Stomach (tissue), 9 donors: ENCODE data around the gene FNDC11. TPM values are rescaled to one million over a fixed set of nuclear protein-coding genes. Genes with fewer than 3 reads are reported as not detected.
"Not testable (repeated sequence)": the region's sequence is repeated elsewhere in the genome, so short reads cannot be mapped to it uniquely, and the experiment has no call there.

Source experiments
- DNase-seq, 2 donors: peaks; one replicate each; pipeline versions ENCODE4 v3.0.0 to v3.0.0-alpha.2; 2013 to 2019
- H3K27ac ChIP-seq, 5 donors: fragments of 200-600 bp in 4 of 5; sonication (generic) in 4 of 5; one replicate each; pipeline ENCODE4 v1.5.1; 2013 to 2019; ENCODE audit warnings: mild to moderate bottlenecking in 1 of 5, moderate library complexity in 1 of 5
- H3K27me3 ChIP-seq, 3 donors: fragments of 200-600 bp; sonication (generic); one replicate each; pipeline ENCODE4 v1.5.1; 2017 to 2019; ENCODE audit warnings: mixed run types in 1 of 3
- H3K36me3 ChIP-seq, 4 donors: fragments of 200-600 bp; sonication (generic); 1 replicate in 3 of 4; 2 replicates in 1 of 4; pipeline ENCODE4 v1.5.1; 2016 to 2019
- H3K4me1 ChIP-seq, 4 donors: fragments of 200-600 bp; sonication (generic); one replicate each; pipeline ENCODE4 v1.5.1; 2016 to 2019
- H3K4me3 ChIP-seq, 4 donors: fragments of 200-600 bp; sonication (generic) in 3 of 4; one replicate each; pipeline ENCODE4 v1.5.1; 2016 to 2019; ENCODE audit warnings: mild to moderate bottlenecking in 1 of 4
- H3K9me3 ChIP-seq, 4 donors: fragments of 200-600 bp; sonication (generic); one replicate each; pipeline ENCODE4 v1.5.1; 2016 to 2019
- EP300 ChIP-seq: sonication (generic); formaldehyde crosslinking; IDR thresholded peaks from one replicate; pipeline ENCODE4 v1.6.1; 2017; ENCODE audit warnings: antibody characterized with exemption
- POLR2A ChIP-seq, 4 donors: fragments of 450-650 bp; IDR thresholded peaks; one replicate each; pipeline ENCODE4 v1.6.1; 2016; ENCODE audit warnings: antibody characterized with exemption in 4 of 4, control low read depth in 2 of 4, mild to moderate bottlenecking in 1 of 4, moderate library complexity in 1 of 4
- POLR2AphosphoS5 ChIP-seq, 3 donors: sonication (generic); formaldehyde crosslinking; IDR thresholded peaks; one replicate each; pipeline ENCODE4 v1.6.1; 2016; ENCODE audit warnings: antibody characterized with exemption in 3 of 3
- WGBS, 5 donors: extraction: QIAGEN DNeasy Blood & Tissue Kit in 3 of 5; methylation state at CpG; one replicate each; pipeline versions ENCODE4 v1.1.5 to v1.1.7; 2013 to 2018; 5-methylcytosine and 5-hydroxymethylcytosine counted together
- intact Hi-C: fragments of 100-400 bp; cut with DNase I; formaldehyde crosslinking; loops from one replicate; pipeline ENCODE4 v1.15.1; 2023; ENCODE audit warnings: low total_unique reads
- polyA plus RNA-seq, 3 donors: library from polyadenylated mRNA; stranded (reverse); fragments of 200-250 nt; gene quantifications; one replicate each; pipeline ENCODE4 v1.2.3, GENCODE V29; 2013
- total RNA-seq, 5 donors: library from RNA; depleted of rRNA; stranded (reverse); fragments of >200 nt; gene quantifications; one replicate each; pipeline versions ENCODE4 v1.1.0 to v1.2.3, GENCODE V29; 2014 to 2016
- TF ChIP-seq, protein P1 (sequence below), 7 experiments: fragments of 450-650 bp in 4 of 7; fragments of 200-600 bp in 3 of 7; sonication (generic) in 3 of 7; IDR thresholded peaks; one replicate each; pipeline ENCODE4 v1.5.1; 2016 to 2019; ENCODE audit warnings: antibody characterized with exemption in 7 of 7, control low read depth in 2 of 7, mild to moderate bottlenecking in 1 of 7
- donor health status: healthy with polysubstance abuse.
- donor health status: Bipolar disorder and iron deficiency.
- donor health status: healthy.

FNDC11 gene
- total and polyA plus RNA-seq, 8 donors, result 0.25 to 3.1 (median 0.55) TPM; not detected in 3

DNA sequence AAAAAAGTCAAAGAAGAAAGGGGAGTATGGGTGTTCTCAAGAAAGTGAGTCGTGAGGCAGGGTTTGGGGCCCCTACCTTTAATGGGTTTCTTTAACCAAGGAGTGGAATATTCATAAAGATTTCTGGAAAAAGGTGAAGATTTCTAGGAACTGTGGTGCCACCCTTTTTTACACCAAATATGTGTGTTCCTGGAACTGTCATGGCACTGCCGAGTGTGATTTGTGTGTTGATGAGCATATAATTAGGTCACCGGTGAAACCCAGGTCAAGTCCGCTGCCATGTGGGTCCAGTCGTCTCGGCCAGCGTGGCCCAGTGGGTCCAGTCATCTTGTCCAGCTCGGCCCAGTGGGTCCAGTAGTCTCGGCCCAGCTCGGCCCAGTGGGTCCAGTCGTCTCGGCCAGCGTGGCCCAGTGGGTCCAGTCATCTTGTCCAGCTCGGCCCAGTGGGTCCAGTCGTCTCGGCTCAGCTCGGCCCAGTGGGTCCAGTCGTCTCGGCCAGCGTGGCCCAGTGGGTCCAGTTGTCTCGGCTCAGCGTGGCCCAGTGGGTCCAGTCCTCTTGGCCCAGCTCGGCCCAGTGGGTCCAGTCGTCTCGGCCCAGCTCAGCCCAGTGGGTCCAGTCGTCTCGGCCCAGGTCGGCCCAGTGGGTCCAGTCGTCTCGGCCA, 46.7 kb upstream of the FNDC11 start:
- Histone ChIP-seq H3K4me3 (no peak overlapping the region), H3K36me3 (no peaks in the 10 kb centered on the region), H3K27ac (no peak overlapping the region), H3K27me3 (peaks cover 4 to 80% (median 26%) of the 10 kb centered on the region in 3 donors), H3K4me1 (peaks cover 0 to 2% (median 0%) of the 10 kb centered on the region in 4 donors), H3K9me3 (peaks cover 3 to 23% (median 20%) of the 10 kb centered on the region in 4 donors)
- 89 to 93% (median 90%) methylated on average over 26 to 30 of the region's 30 CpGs for WGBS, 5 donors
- no peak for DNase-seq
- intact Hi-C loops, result no loop called here
- TF ChIP-seq POLR2AphosphoS5 (IDR thresholded peaks at IDR 0.05) (no peak), EP300 (no peak), POLR2A (IDR thresholded peaks at IDR 0.05) (no peak)
- TF ChIP-seq, protein P1, sequence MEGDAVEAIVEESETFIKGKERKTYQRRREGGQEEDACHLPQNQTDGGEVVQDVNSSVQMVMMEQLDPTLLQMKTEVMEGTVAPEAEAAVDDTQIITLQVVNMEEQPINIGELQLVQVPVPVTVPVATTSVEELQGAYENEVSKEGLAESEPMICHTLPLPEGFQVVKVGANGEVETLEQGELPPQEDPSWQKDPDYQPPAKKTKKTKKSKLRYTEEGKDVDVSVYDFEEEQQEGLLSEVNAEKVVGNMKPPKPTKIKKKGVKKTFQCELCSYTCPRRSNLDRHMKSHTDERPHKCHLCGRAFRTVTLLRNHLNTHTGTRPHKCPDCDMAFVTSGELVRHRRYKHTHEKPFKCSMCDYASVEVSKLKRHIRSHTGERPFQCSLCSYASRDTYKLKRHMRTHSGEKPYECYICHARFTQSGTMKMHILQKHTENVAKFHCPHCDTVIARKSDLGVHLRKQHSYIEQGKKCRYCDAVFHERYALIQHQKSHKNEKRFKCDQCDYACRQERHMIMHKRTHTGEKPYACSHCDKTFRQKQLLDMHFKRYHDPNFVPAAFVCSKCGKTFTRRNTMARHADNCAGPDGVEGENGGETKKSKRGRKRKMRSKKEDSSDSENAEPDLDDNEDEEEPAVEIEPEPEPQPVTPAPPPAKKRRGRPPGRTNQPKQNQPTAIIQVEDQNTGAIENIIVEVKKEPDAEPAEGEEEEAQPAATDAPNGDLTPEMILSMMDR (IDR thresholded peaks at IDR 0.05), result no peak

DNA sequence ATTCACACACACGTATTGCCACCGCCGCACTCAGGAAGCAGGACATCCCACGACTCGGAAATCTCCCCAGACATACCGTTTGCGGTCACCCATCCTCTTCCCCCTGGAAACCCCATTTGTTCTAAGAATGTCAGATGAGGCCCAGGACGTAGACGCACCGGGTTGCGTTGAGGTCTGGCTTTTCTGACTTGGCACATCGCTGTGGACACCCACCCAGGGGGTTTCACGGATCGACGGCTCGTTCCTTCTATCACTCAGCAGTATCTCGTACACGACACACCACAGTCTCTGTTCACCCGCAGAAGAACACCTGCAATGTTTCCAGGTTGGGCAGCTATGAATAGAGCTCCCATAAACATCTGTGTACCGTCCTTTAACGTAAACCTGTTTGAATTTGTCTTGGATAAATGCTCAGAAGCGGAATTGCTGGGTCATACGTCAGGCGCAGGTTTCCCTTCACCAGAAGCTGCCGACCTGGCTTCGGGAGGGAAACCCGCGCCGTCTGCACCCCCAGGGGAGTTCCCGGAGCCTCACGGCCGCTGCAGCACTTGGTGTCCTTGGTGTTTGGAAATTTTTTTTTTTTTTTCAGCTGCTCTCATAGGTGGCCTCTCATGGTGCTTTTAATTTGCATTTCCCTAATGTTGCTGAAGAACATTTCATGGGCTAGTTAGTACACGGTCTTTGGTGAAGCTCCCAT, 45.7 kb upstream of the FNDC11 start:
- Histone ChIP-seq H3K4me3 (no peak overlapping the region), H3K27me3 (peaks cover 4 to 80% (median 18%) of the 10 kb centered on the region in 3 donors), H3K9me3 (peaks cover 3 to 23% (median 20%) of the 10 kb centered on the region in 4 donors), H3K36me3 (no peaks in the 10 kb centered on the region), H3K4me1 (no peaks in the 10 kb centered on the region), H3K27ac (no peak overlapping the region)
- intact Hi-C loops, result no loop called here
- TF ChIP-seq POLR2AphosphoS5 (IDR thresholded peaks at IDR 0.05) (no peak), EP300 (no peak), POLR2A (IDR thresholded peaks at IDR 0.05) (no peak)
- TF ChIP-seq, protein P1 (IDR thresholded peaks at IDR 0.05), result no peak
- no peak for DNase-seq
- WGBS, 5 donors, result 84 to 90% (median 85%) methylated on average over 33 of the region's 33 CpGs

DNA sequence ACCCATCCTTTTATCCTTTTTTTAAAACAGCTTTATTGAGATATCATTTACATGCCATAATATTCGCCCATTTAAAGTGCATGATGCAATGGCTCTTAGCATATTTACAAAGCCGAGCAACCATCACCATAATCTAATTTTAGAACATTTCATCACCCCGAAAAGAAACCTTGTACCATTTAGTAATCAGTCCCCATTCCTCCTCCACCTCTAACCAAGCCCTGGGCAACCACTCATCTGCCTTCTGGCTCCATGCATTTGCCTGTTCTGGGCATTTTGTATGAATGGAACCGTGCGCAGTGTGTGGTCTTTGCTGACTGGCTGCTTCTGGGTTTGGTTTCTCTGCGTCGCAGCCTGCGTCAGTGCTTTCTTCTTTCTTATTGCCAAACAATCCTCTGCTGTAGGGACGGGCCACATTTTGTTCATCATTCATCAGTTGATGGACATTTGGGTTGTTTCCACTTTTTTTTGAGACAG, 44.8 kb upstream of the FNDC11 start:
- H3K36me3 ChIP-seq, result no peaks in the 10 kb centered on the region
- peaks cover 4 to 75% (median 18%) of the 10 kb centered on the region in 3 donors for H3K27me3 ChIP-seq
- no peak overlapping the region for H3K4me3 ChIP-seq
- no peak overlapping the region for H3K27ac ChIP-seq
- peaks cover 3 to 21% (median 18%) of the 10 kb centered on the region in 4 donors for H3K9me3 ChIP-seq
- intact Hi-C loops, result no loop called here
- TF ChIP-seq EP300 (no peak), POLR2A (IDR thresholded peaks at IDR 0.05) (no peak), POLR2AphosphoS5 (IDR thresholded peaks at IDR 0.05) (no peak)
- TF ChIP-seq, protein P1 (IDR thresholded peaks at IDR 0.05), result no peak
- DNase-seq, result no peak
- no peaks in the 10 kb centered on the region for H3K4me1 ChIP-seq
- 80 to 92% (median 88%) methylated on average over 9 of the region's 9 CpGs for WGBS, 5 donors

DNA sequence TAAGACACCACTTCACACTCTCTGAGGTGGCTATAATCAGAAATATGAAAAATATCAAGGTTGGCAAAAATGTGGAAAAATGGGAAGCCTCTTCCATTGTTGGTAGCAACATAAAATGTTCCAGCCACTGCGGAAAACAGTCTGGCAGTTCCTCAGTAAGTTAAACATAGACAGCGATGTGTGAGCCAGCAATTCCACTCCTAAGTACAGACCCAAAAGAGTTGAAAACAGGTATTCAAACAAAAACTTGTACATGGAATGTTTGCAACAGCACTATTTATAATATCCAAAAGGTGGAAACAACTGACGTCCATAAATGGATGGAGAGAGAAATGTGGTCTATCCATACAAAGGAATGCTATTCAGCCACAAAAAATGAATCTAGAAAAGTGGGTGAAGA, 40.8 kb upstream of the FNDC11 start:
- Histone ChIP-seq H3K4me3 (no peak overlapping the region), H3K36me3 (no peaks in the 10 kb centered on the region), H3K4me1 (peaks cover 0 to under 1% (median 0%) of the 10 kb centered on the region in 4 donors), H3K27ac (no peak overlapping the region), H3K9me3 (no peaks in the 10 kb centered on the region), H3K27me3 (peaks cover 2 to 47% (median 7%) of the 10 kb centered on the region in 3 donors)
- TF ChIP-seq, protein P1 (IDR thresholded peaks at IDR 0.05), result no peak
- TF ChIP-seq EP300 (no peak), POLR2A (IDR thresholded peaks at IDR 0.05) (no peak), POLR2AphosphoS5 (IDR thresholded peaks at IDR 0.05) (no peak)
- WGBS, 5 donors, result 75 to 95% (median 92%) methylated on average over 3 of the region's 3 CpGs
- intact Hi-C loops, result no loop called here
- no peak for DNase-seq

DNA sequence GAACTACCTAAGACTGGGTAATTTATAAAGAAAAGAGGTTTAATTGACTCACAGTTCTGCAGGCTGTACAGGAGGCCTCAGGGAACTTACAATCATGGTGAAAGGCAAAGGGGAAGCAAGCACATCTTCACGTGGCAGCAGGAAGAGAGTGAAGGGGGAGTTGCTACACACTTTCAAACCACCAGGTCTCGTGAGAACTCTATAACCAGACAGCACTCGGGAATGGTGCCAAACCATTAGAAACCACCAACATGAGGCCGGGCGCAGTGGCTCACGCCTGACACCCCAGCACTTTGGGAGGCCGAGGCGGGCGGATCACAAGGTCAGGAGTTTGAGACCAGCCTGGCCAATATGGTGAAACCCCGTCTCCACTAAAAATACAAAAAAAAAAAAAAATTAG, 39.4 kb upstream of the FNDC11 start:
- Histone ChIP-seq H3K4me1 (peaks cover 3 to 14% (median 8%) of the 10 kb centered on the region in 4 donors), H3K27me3 (peaks cover 0 to 38% (median 2%) of the 10 kb centered on the region in 3 donors)
- H3K4me3 ChIP-seq, H3K27ac ChIP-seq, H3K36me3 ChIP-seq, H3K9me3 ChIP-seq, DNase-seq, intact Hi-C loops: not testable (repeated sequence)
- 67 to 76% (median 73%) methylated on average over 9 to 10 of the region's 10 CpGs for WGBS, 5 donors
